GM12878 (cell line): Measurements from ENCODE around the gene TNRC6C. TPM values are rescaled to one million over a fixed set of nuclear protein-coding genes. Genes with fewer than 3 reads are reported as not detected.

ENCODE experiments used
- ATAC-seq: fragments of 200-7000 bp; cut with Tn5 transposase; 3 replicates; pipeline ENCODE4 v1.9.1; 2020; ENCODE audit warnings: mild to moderate bottlenecking, moderate library complexity
- BruUV-seq: library from RNA; stranded (reverse); fragments of 400-500 nt; replicated peaks from 2 replicates; lab custom pipeline; 2021; lab: Mats Ljungman, UMichigan
- CTCF ChIA-PET: fragments of 300-600 bp; sonication (Branson Sonifier 250); formaldehyde crosslinking; extraction: SDS; loops from one replicate; lab custom pipeline; 2021; ENCODE audit warnings: inconsistent platforms; lab: Yijun Ruan, JAX
- POLR2A ChIA-PET: fragments of 350-600 bp; formaldehyde crosslinking; extraction: SDS; loops from one replicate; lab custom pipeline; 2021; ENCODE audit warnings: inconsistent platforms; lab: Charles Lee
- RAD21 ChIA-PET: fragments of 300-600 bp; sonication (Branson Sonifier 250); formaldehyde crosslinking; loops from one replicate; lab custom pipeline; 2023; ENCODE audit warnings: antibody characterized with exemption; ENCODE audit not compliant: unreplicated experiment; lab: Charles Lee
- SMC1A ChIA-PET: fragments of 300-600 bp; sonication (Branson Sonifier 250); formaldehyde crosslinking; loops from one replicate; lab custom pipeline; 2023; ENCODE audit not compliant: unreplicated experiment, uncharacterized antibody; lab: Charles Lee
- DNase-seq: peaks from one replicate; pipeline ENCODE4 v3.0.0-alpha.2; 2011; ENCODE audit warnings: low read depth, low spot score
- FAIRE-seq: peaks from 3 replicates; lab custom pipeline; 2011; peaks lifted over from hg19 to GRCh38; lab: Jason Lieb, UNC
- H2AFZ ChIP-seq: 2 replicates; pipeline ENCODE4 v1.6.0; 2011; ENCODE audit warnings: low read depth, low read length, control low read depth; ENCODE audit not compliant: control insufficient read depth
- H3K27ac ChIP-seq: 2 replicates; pipeline ENCODE4 v1.5.1; 2011; ENCODE audit warnings: control low read depth; ENCODE audit not compliant: control insufficient read depth, insufficient read depth
- H3K27me3 ChIP-seq, 2 experiments: replicated peaks in 1 of 2; 2 replicates each; pipeline versions ENCODE4 v1.6.0 to v1.6.1; 2011; ENCODE audit warnings: low read length in 1 of 2; ENCODE audit not compliant: control insufficient read depth in 2 of 2, insufficient read depth in 2 of 2
- H3K36me3 ChIP-seq, 2 experiments: 2 replicates each; pipeline ENCODE4 v1.5.1; 2011; ENCODE audit warnings: low read length in 1 of 2; ENCODE audit not compliant: control insufficient read depth in 2 of 2, insufficient read depth in 2 of 2
- H3K4me1 ChIP-seq: 2 replicates; pipeline ENCODE4 v1.6.1; 2011; ENCODE audit warnings: mild to moderate bottlenecking, low read length, moderate library complexity, mixed read lengths; ENCODE audit not compliant: control insufficient read depth, insufficient read depth
- H3K4me2 ChIP-seq: 2 replicates; pipeline ENCODE4 v1.6.0; 2011; ENCODE audit warnings: control low read depth; ENCODE audit not compliant: control insufficient read depth, insufficient read depth
- H3K4me3 ChIP-seq: fragments of 200-600 bp; sonication (generic); 2 replicates; pipeline ENCODE4 v1.5.1; 2016
- H3K79me2 ChIP-seq: 2 replicates; pipeline ENCODE4 v1.6.0; 2011; ENCODE audit warnings: low read length; ENCODE audit not compliant: control insufficient read depth, insufficient read depth
- H3K9ac ChIP-seq: 2 replicates; pipeline ENCODE4 v1.8.0; 2011; ENCODE audit warnings: low read length, control low read depth, mixed read lengths; ENCODE audit not compliant: control insufficient read depth, insufficient read depth
- H3K9me3 ChIP-seq: replicated peaks from 3 replicates; pipeline ENCODE4 v1.5.1; 2011; ENCODE audit warnings: mild to moderate bottlenecking, low read length; ENCODE audit not compliant: control insufficient read depth, insufficient read depth
- H4K20me1 ChIP-seq: 2 replicates; pipeline ENCODE4 v1.6.0; 2011; ENCODE audit not compliant: control insufficient read depth, insufficient read depth
- ASH2L ChIP-seq: fragments of 300-600, 200-600 bp; sonication (generic); IDR thresholded peaks from 2 replicates; pipeline ENCODE4 v1.6.1; 2017; ENCODE audit warnings: low read depth, mild to moderate bottlenecking, borderline replicate concordance
- BACH1 ChIP-seq: fragments of 450-650 bp; IDR thresholded peaks from 2 replicates; pipeline ENCODE4 v1.6.1; 2017; ENCODE audit warnings: mild to moderate bottlenecking, borderline replicate concordance
- BHLHE40 ChIP-seq, 2 experiments: fragments of 450-650 bp in 1 of 2; IDR thresholded peaks; 2 replicates each; pipeline ENCODE4 v1.6.1; 2011 to 2017; ENCODE audit warnings: low read depth in 2 of 2, borderline replicate concordance in 1 of 2, improper control_type of control experiment in 1 of 2, low read length in 1 of 2, mild to moderate bottlenecking in 1 of 2
- EED ChIP-seq: sonication (generic); IDR thresholded peaks from 2 replicates; pipeline ENCODE4 v1.6.1; 2016; ENCODE audit warnings: antibody characterized with exemption, low read depth
- KAT2A ChIP-seq: conservative IDR thresholded peaks from 2 replicates; pipeline ENCODE4 v1.6.1; 2011; ENCODE audit warnings: low read depth, low read length; ENCODE audit not compliant: control insufficient read depth
- MEF2A ChIP-seq: IDR thresholded peaks from 2 replicates; pipeline ENCODE4 v1.6.1; 2011; ENCODE audit warnings: low read depth, mild to moderate bottlenecking, low read length, moderate library complexity; ENCODE audit not compliant: insufficient read depth
- MTA3 ChIP-seq: IDR thresholded peaks from 2 replicates; pipeline ENCODE4 v1.6.1; 2012; ENCODE audit warnings: low read length, inconsistent platforms, borderline replicate concordance
- NR2F1 ChIP-seq: fragments of 450-650 bp; conservative IDR thresholded peaks from 2 replicates; pipeline ENCODE4 v1.6.1; 2017; ENCODE audit warnings: mild to moderate bottlenecking
- PKNOX1 ChIP-seq: fragments of 450-650 bp; IDR thresholded peaks from 2 replicates; pipeline ENCODE4 v1.6.1; 2016; ENCODE audit warnings: mild to moderate bottlenecking
- RCOR1 ChIP-seq: conservative IDR thresholded peaks from 2 replicates; pipeline ENCODE4 v1.6.1; 2012; ENCODE audit warnings: low read depth, low read length, improper control_type of control experiment
- RELA ChIP-seq: fragments of 450-650 bp; IDR thresholded peaks from 2 replicates; pipeline ENCODE4 v1.8.0; 2014; ENCODE audit warnings: borderline replicate concordance; ENCODE audit not compliant: partially characterized antibody
- RFX5 ChIP-seq: IDR thresholded peaks from 2 replicates; pipeline ENCODE4 v1.6.1; 2011; ENCODE audit warnings: low read depth, low read length, improper control_type of control experiment
- STAT1 ChIP-seq: fragments of 450-650 bp; conservative IDR thresholded peaks from 2 replicates; pipeline ENCODE4 v1.6.1; 2014; ENCODE audit warnings: antibody characterized with exemption, mild to moderate bottlenecking
- USF1 ChIP-seq: IDR thresholded peaks from 2 replicates; pipeline ENCODE4 v1.6.1; 2011; ENCODE audit warnings: borderline replicate concordance, low read depth, mild to moderate bottlenecking, moderate library complexity, mixed read lengths, low read length; ENCODE audit not compliant: insufficient read depth; ENCODE audit errors: extremely low read length
- ZZZ3 ChIP-seq: IDR thresholded peaks from 2 replicates; pipeline ENCODE4 v1.6.1; 2011; ENCODE audit warnings: low read depth; ENCODE audit not compliant: control insufficient read depth, insufficient read length
- WGBS: methylation state at CpG from one replicate; pipeline ENCODE4 v1.1.6; 2016; ENCODE audit warnings: low lambda C conversion rate; ENCODE audit not compliant: insufficient replicate concordance, insufficient coverage; ENCODE audit errors: missing lambda C conversion rate; 5-methylcytosine and 5-hydroxymethylcytosine counted together
- in situ Hi-C: fragments of 300-500 bp; cut with MboI; formaldehyde crosslinking; loops from 9 replicates; pipeline ENCODE4 v1.14.3; 2018; ENCODE audit warnings: mixed read lengths
- intact Hi-C: fragments of 100-400 bp; cut with micrococcal nuclease; formaldehyde crosslinking; loops from one replicate; pipeline ENCODE4 v1.14.2; 2022; ENCODE audit not compliant: unreplicated experiment
- polyA plus RNA-seq, 11 experiments: library from polyadenylated mRNA; depleted of rRNA in 4 of 11; unstranded in 6 of 11; stranded (reverse) in 5 of 11; fragments of >200 nt; fragmentation: Nextera tagmentation in 4 of 11; fragmentation: Illumina TruSeq in 1 of 11; extraction: Ambion mirVana in 4 of 11; extraction: Trizol in 1 of 11; gene quantifications; 1 replicate in 1 of 11; 2 replicates in 10 of 11; pipeline versions ENCODE4 v1.2.1 to v1.2.3, GENCODE V29; 2011 to 2016; ENCODE audit warnings: inconsistent platforms in 2 of 11, missing spikeins in 2 of 11, low read depth in 1 of 11
- total RNA-seq, 4 experiments: library from RNA; depleted of rRNA in 3 of 4; stranded (reverse); fragments of >200 nt in 3 of 4; fragmentation: Illumina TruSeq in 1 of 4; extraction: Trizol in 1 of 4; gene quantifications; 2 replicates each; pipeline versions ENCODE4 v1.2.1 to v1.2.3, GENCODE V29; 2013 to 2021
- TF ChIP-seq, protein P1 (sequence below): fragments of 450-650 bp; IDR thresholded peaks from 2 replicates; pipeline ENCODE4 v1.6.1; 2016; ENCODE audit warnings: mild to moderate bottlenecking
- TF ChIP-seq, protein P2 (sequence below): fragments of 450-650 bp; IDR thresholded peaks from 2 replicates; pipeline ENCODE4 v1.6.1; 2017; ENCODE audit warnings: mild to moderate bottlenecking, moderate library complexity

Gene TNRC6C
- total and polyA plus RNA-seq, 10 of the 15 experiments (the other 5 are each of a cell fraction or from before 2014, with no cell fraction given) = 0.40 to 6.1 (median 0.96) TPM

- RAD21 ChIA-PET = interaction anchor here (0.9 to 1.3 kb wide), 4 partner anchors 30 to 82 kb away, joined by 3 to 5 read pairs (median 4); no protein-coding TSS in a partner anchor
- peaks cover 0 to 2% of the 10 kb centered on the region in 2 experiments; a peak in 2 of 4 replicates for H3K27me3 ChIP-seq
- ATAC-seq (no peak), FAIRE-seq (no peak), DNase-seq (no peak)
- no peak overlapping the region for H3K9ac ChIP-seq
- 59% methylated on average over 6 of the region's 6 CpGs for WGBS
- no peak overlapping the region for H3K27ac ChIP-seq
- H3K36me3 ChIP-seq = no peaks in the 10 kb centered on the region
- no peaks in the 10 kb centered on the region for H3K9me3 ChIP-seq
- in situ Hi-C loops = no loop called here
- H3K79me2 ChIP-seq = no peaks in the 10 kb centered on the region
- no TSS peak for BruUV-seq
- H3K4me3 ChIP-seq = no peak overlapping the region
- CTCF ChIA-PET = interaction anchor here (1.4 to 3.9 kb wide), 4 partner anchors 8 to 144 kb away, joined by 3 to 20 read pairs (median 3); no protein-coding TSS in a partner anchor
- intact Hi-C loops = no loop called here
- POLR2A ChIA-PET = no interaction called here
- H3K4me2 ChIP-seq = no peak overlapping the region
- SMC1A ChIA-PET = interaction anchor here (0.6 to 1.4 kb wide), 7 partner anchors 11 to 142 kb away, joined by 3 to 6 read pairs (median 4); no protein-coding TSS in a partner anchor
- H2AFZ ChIP-seq = no peak overlapping the region
- no peaks in the 10 kb centered on the region for H4K20me1 ChIP-seq
- H3K4me1 ChIP-seq = no peaks in the 10 kb centered on the region
- TF ChIP-seq RCOR1 (no peak), MEF2A (no peak), KAT2A (no peak), RFX5 (no peak), ZZZ3 (no peak), STAT1 (no peak), RELA (no peak), BHLHE40 (IDR thresholded peaks at IDR 0.05; ENCODE audit: borderline replicate concordance in 1 of 2, low read depth in 2 of 2, low read length in 1 of 2) (no peak), NR2F1 (no peak), BACH1 (no peak), ASH2L (no peak), EED (no peak), PKNOX1 (no peak), USF1 (no peak), MTA3 (no peak)
- TF ChIP-seq, protein P1, sequence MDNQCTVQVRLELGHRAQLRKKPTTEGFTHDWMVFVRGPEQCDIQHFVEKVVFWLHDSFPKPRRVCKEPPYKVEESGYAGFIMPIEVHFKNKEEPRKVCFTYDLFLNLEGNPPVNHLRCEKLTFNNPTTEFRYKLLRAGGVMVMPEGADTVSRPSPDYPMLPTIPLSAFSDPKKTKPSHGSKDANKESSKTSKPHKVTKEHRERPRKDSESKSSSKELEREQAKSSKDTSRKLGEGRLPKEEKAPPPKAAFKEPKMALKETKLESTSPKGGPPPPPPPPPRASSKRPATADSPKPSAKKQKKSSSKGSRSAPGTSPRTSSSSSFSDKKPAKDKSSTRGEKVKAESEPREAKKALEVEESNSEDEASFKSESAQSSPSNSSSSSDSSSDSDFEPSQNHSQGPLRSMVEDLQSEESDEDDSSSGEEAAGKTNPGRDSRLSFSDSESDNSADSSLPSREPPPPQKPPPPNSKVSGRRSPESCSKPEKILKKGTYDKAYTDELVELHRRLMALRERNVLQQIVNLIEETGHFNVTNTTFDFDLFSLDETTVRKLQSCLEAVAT = no peak
- TF ChIP-seq, protein P2, sequence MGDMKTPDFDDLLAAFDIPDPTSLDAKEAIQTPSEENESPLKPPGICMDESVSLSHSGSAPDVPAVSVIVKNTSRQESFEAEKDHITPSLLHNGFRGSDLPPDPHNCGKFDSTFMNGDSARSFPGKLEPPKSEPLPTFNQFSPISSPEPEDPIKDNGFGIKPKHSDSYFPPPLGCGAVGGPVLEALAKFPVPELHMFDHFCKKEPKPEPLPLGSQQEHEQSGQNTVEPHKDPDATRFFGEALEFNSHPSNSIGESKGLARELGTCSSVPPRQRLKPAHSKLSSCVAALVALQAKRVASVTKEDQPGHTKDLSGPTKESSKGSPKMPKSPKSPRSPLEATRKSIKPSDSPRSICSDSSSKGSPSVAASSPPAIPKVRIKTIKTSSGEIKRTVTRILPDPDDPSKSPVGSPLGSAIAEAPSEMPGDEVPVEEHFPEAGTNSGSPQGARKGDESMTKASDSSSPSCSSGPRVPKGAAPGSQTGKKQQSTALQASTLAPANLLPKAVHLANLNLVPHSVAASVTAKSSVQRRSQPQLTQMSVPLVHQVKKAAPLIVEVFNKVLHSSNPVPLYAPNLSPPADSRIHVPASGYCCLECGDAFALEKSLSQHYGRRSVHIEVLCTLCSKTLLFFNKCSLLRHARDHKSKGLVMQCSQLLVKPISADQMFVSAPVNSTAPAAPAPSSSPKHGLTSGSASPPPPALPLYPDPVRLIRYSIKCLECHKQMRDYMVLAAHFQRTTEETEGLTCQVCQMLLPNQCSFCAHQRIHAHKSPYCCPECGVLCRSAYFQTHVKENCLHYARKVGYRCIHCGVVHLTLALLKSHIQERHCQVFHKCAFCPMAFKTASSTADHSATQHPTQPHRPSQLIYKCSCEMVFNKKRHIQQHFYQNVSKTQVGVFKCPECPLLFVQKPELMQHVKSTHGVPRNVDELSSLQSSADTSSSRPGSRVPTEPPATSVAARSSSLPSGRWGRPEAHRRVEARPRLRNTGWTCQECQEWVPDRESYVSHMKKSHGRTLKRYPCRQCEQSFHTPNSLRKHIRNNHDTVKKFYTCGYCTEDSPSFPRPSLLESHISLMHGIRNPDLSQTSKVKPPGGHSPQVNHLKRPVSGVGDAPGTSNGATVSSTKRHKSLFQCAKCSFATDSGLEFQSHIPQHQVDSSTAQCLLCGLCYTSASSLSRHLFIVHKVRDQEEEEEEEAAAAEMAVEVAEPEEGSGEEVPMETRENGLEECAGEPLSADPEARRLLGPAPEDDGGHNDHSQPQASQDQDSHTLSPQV = no peak
Measured at GRCh38 chr17:77916264-77916663, 42.2 kb upstream of the TNRC6C start.
